ENCODE measurements around the gene XYLT1. TPM values are rescaled to one million over a fixed set of nuclear protein-coding genes. Genes with fewer than 3 reads are reported as not detected.

The XYLT1 gene
- total and polyA plus RNA-seq, 2 experiments from 2014 or later: 4.5 to 26.3 TPM

- Histone ChIP-seq H3K36me3 (ENCODE audit: low read depth) (peaks cover 9% of the 10 kb centered on the region; the same call in 1 of the 2 replicates), H3K79me2 (ENCODE audit: insufficient read depth) (peaks cover 47% of the 10 kb centered on the region), H3K9ac (no peak overlapping the region), H3K9me3 (ENCODE audit: low read depth) (no peaks in the 10 kb centered on the region), H3K9me2 (ENCODE audit: insufficient read depth) (no peaks in the 10 kb centered on the region), H3F3A (ENCODE audit: insufficient read depth) (peaks cover 16% of the 10 kb centered on the region; the same call in 1 of the 2 replicates), H3K4me2 (ENCODE audit: unreplicated experiment) (no peak overlapping the region), H2AFZ (no peak overlapping the region), H3K4me1 (ENCODE audit: insufficient read depth) (no peaks in the 10 kb centered on the region), H3K27ac (no peak overlapping the region), H3K4me3 (no peak overlapping the region), H4K20me1 (ENCODE audit: insufficient read depth) (no peaks in the 10 kb centered on the region), H3K27me3 (replicated peaks; ENCODE audit: insufficient read depth) (no peaks in the 10 kb centered on the region)
- in situ Hi-C loops (cut with MboI): loop anchor here (10.0 kb wide), 1 partner anchor 261 kb away; no protein-coding TSS in a partner anchor
- WGBS, 2 experiments (ENCODE audit: low coverage in 1 of 2, low lambda C conversion rate in 2 of 2, missing lambda C conversion rate in 2 of 2): 35 to 46% methylated on average over 1 of the region's 1 CpG
- TF ChIP-seq EZH2phosphoT487 (IDR thresholded peaks at IDR 0.05; ENCODE audit: insufficient read depth, low read depth) (no peak), EZH2 (IDR thresholded peaks at IDR 0.05; ENCODE audit: insufficient read depth, poor library complexity, severe bottlenecking) (no peak)
- DNase-seq: no peak
Measured at GRCh38 chr16:17203424-17203823, 267.3 kb downstream of the XYLT1 start.

- no peak overlapping the region for H2AFZ ChIP-seq
- H3K36me3 ChIP-seq (ENCODE audit: low read depth): peaks cover 13% of the 10 kb centered on the region; the same call in 1 of the 2 replicates
- 97 to 100% methylated on average over 3 of the region's 3 CpGs for WGBS, 2 experiments (ENCODE audit: low coverage in 1 of 2, low lambda C conversion rate in 2 of 2, missing lambda C conversion rate in 2 of 2)
- no peaks in the 10 kb centered on the region for H3K4me1 ChIP-seq (ENCODE audit: insufficient read depth)
- H3K4me3 ChIP-seq: no peak overlapping the region
- no peaks in the 10 kb centered on the region for H4K20me1 ChIP-seq (ENCODE audit: insufficient read depth)
- no peaks in the 10 kb centered on the region for H3K9me2 ChIP-seq (ENCODE audit: insufficient read depth)
- peaks cover 11% of the 10 kb centered on the region; the same call in 1 of the 2 replicates for H3F3A ChIP-seq (ENCODE audit: insufficient read depth)
- no peak overlapping the region for H3K27ac ChIP-seq
- peaks cover 32% of the 10 kb centered on the region for H3K79me2 ChIP-seq (ENCODE audit: insufficient read depth)
- H3K4me2 ChIP-seq (ENCODE audit: unreplicated experiment): no peak overlapping the region
- in situ Hi-C loops (cut with MboI): no loop called here
- H3K9me3 ChIP-seq (ENCODE audit: low read depth): no peaks in the 10 kb centered on the region
- no peak for TF ChIP-seq EZH2phosphoT487 (IDR thresholded peaks at IDR 0.05; ENCODE audit: insufficient read depth, low read depth)
- no peak for TF ChIP-seq EZH2 (IDR thresholded peaks at IDR 0.05; ENCODE audit: insufficient read depth, poor library complexity, severe bottlenecking)
- DNase-seq: no peak
- H3K9ac ChIP-seq: no peak overlapping the region
- no peaks in the 10 kb centered on the region for H3K27me3 ChIP-seq (replicated peaks; ENCODE audit: insufficient read depth)
Measured at GRCh38 chr16:17199135-17199534, 271.6 kb downstream of the XYLT1 start.

- no peaks in the 10 kb centered on the region for H4K20me1 ChIP-seq (ENCODE audit: insufficient read depth)
- H3K4me3 ChIP-seq: no peak overlapping the region
- no peaks in the 10 kb centered on the region for H3K9me2 ChIP-seq (ENCODE audit: insufficient read depth)
- TF ChIP-seq EZH2phosphoT487 (IDR thresholded peaks at IDR 0.05; ENCODE audit: insufficient read depth, low read depth): no peak
- no peak for TF ChIP-seq EZH2 (IDR thresholded peaks at IDR 0.05; ENCODE audit: insufficient read depth, poor library complexity, severe bottlenecking)
- H2AFZ ChIP-seq: no peak overlapping the region
- no peak overlapping the region for H3K9ac ChIP-seq
- no peaks in the 10 kb centered on the region for H3K4me1 ChIP-seq (ENCODE audit: insufficient read depth)
- H3K4me2 ChIP-seq (ENCODE audit: unreplicated experiment): no peak overlapping the region
- 81 to 83% methylated on average over 3 of the region's 3 CpGs for WGBS, 2 experiments (ENCODE audit: low coverage in 1 of 2, low lambda C conversion rate in 2 of 2, missing lambda C conversion rate in 2 of 2)
- no peak overlapping the region for H3K27ac ChIP-seq
- 0 out of 2 replicates have a peak, but pooled peaks cover 7% of the 10 kb centered on the region for H3F3A ChIP-seq (ENCODE audit: insufficient read depth)
- H3K36me3 ChIP-seq (ENCODE audit: low read depth): peaks cover 13% of the 10 kb centered on the region; the same call in 1 of the 2 replicates
- peaks cover 10% of the 10 kb centered on the region; the same call in 1 of the 2 replicates for H3K79me2 ChIP-seq (ENCODE audit: insufficient read depth)
- H3K27me3 ChIP-seq (replicated peaks; ENCODE audit: insufficient read depth): no peaks in the 10 kb centered on the region
- in situ Hi-C loops (cut with MboI): no loop called here
- no peaks in the 10 kb centered on the region for H3K9me3 ChIP-seq (ENCODE audit: low read depth)
- no peak for DNase-seq
Measured at GRCh38 chr16:17196526-17196925, 274.2 kb downstream of the XYLT1 start.

- Histone ChIP-seq H3K9me2 (ENCODE audit: insufficient read depth) (no peaks in the 10 kb centered on the region), H3K79me2 (ENCODE audit: insufficient read depth) (no peaks in the 10 kb centered on the region), H4K20me1 (ENCODE audit: insufficient read depth) (peaks cover under 1% of the 10 kb centered on the region; the same call in 1 of the 2 replicates), H3K4me1 (ENCODE audit: insufficient read depth) (no peaks in the 10 kb centered on the region), H3K4me3 (no peak overlapping the region), H3K9me3 (ENCODE audit: low read depth) (no peaks in the 10 kb centered on the region), H2AFZ (no peak overlapping the region), H3K27ac (no peak overlapping the region), H3K9ac (no peak overlapping the region), H3F3A (ENCODE audit: insufficient read depth) (no peaks in the 10 kb centered on the region), H3K4me2 (ENCODE audit: unreplicated experiment) (no peak overlapping the region), H3K36me3 (ENCODE audit: low read depth) (peaks cover 10% of the 10 kb centered on the region; the same call in 1 of the 2 replicates), H3K27me3 (replicated peaks; ENCODE audit: insufficient read depth) (no peaks in the 10 kb centered on the region)
- WGBS, 2 experiments (ENCODE audit: low coverage in 1 of 2, low lambda C conversion rate in 2 of 2, missing lambda C conversion rate in 2 of 2): 60 to 63% methylated on average over 14 of the region's 14 CpGs
- TF ChIP-seq EZH2phosphoT487 (IDR thresholded peaks at IDR 0.05; ENCODE audit: insufficient read depth, low read depth) (no peak), EZH2 (IDR thresholded peaks at IDR 0.05; ENCODE audit: insufficient read depth, poor library complexity, severe bottlenecking) (no peak)
- in situ Hi-C loops (cut with MboI): no loop called here
- DNase-seq: peak; percentile 57
Measured at GRCh38 chr16:17194190-17194780, 276.5 kb downstream of the XYLT1 start.
